Measurements from ENCODE around the gene FKBP5.
A peak's percentile ranks its signal among the peaks of the same experiment; 100 is the strongest.

Gene FKBP5

DNA sequence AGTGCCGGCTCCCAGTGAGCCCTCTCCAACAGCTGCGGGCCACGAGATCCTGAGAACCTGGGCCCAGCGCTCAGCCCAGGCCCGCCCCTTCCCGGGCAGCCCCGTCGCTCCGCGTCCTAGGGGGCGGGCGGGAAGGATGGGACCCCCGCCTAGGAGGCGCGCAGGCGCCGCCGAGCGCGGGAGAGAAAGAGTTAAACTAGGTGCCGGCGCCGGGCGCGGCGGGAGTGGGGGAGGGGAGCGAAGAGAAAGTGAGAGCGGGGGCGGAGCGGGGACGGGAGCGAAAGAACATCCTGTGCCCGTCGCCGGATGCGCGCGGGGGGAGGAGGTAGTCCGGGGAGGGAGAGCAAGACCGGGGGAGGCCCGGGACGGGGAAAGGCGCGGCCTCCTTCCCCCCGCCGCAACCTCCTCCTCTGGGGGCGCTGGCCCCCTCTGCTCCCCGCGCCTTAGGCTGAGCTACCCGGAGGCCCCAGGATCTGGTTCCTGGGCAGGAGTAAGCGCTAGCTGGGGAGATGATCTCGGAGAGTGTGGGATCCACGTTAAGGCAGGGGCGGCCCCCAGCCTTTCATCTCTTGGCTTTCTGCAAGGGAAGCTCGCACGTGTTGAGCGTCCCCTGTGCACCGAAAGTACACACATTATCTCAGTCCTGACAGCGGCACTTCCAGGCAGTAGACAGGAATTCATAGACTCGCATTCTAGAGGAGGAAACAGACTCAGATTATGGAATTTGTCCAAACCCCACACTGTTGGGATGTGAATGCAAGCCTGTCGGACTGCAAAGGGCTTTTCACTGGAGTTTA is 43.2 kb upstream of the FKBP5 start:
- no peak for TF ChIP-seq CTCF (IDR thresholded peaks at IDR 0.05; ENCODE audit: low read length, missing control alignments)
- peak; percentile 99 for DNase-seq (ENCODE audit: low read depth)
- H3K4me3 ChIP-seq (replicated peaks; ENCODE audit: low read depth, low read length) = peak overlapping the region; percentile 58

GRCh38 chr6:35731414-35731735 is 42.7 kb upstream of the FKBP5 start:
- no peak for TF ChIP-seq CTCF (IDR thresholded peaks at IDR 0.05; ENCODE audit: low read length, missing control alignments)
- peak; percentile 90 for DNase-seq (ENCODE audit: low read depth)
- H3K4me3 ChIP-seq (replicated peaks; ENCODE audit: low read depth, low read length) = peak overlapping the region; percentile 58

DNA sequence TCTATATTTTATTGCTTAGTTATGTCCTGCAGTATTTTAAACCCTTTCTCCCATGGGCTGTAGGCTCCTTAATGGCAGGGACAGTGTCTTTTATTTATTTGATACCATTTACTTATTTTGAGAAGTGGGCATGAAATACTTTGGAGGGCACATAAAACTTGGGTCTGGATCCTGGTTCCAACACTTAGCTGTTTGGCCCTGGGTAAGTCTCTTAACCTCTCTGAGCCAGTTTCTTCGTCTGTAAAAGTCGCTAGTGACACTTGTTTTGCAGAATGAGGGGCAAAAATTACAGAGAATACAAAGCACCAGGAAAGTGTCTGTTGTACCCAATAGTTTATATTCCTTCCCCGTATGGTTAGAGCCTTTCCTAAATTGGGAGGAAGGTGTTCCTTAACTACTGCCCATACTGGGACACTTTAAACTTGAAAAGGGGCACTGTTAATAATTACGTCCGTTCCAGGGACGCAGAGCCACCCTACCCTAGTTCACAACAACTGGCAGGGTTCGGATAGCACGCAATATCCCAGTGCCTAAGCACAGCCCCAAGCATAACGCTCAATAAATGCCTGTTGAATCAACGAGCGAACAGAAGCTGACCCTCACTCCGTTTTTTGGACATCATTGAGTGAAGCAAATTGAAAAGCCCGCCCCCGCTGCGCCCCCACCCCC is 42.2 kb upstream of the FKBP5 start:
- no peak for TF ChIP-seq CTCF (IDR thresholded peaks at IDR 0.05; ENCODE audit: low read length, missing control alignments)
- peak overlapping the region; percentile 13 for H3K4me3 ChIP-seq (replicated peaks; ENCODE audit: low read depth, low read length)
- DNase-seq (ENCODE audit: low read depth) = peak; percentile 35

- no peak for DNase-seq (ENCODE audit: low read depth)
- H3K4me3 ChIP-seq (replicated peaks; ENCODE audit: low read depth, low read length) = no peak overlapping the region
- no peak for TF ChIP-seq CTCF (IDR thresholded peaks at IDR 0.05; ENCODE audit: low read length, missing control alignments)
Observed at GRCh38 chr6:35729722-35730121, 41.0 kb upstream of the FKBP5 start.

- peak overlapping the region; percentile 42 for H3K4me3 ChIP-seq (replicated peaks; ENCODE audit: low read depth, low read length)
- no peak for DNase-seq (ENCODE audit: low read depth)
Observed at GRCh38 chr6:35728683-35729678, 40.3 kb upstream of the FKBP5 start.

More at GRCh38 chr6:35728683-35729678, 40.3 kb upstream of the FKBP5 start:
- no peak for TF ChIP-seq CTCF (IDR thresholded peaks at IDR 0.05; ENCODE audit: low read length, missing control alignments)
